GM21381 (cell line): Measurements from ENCODE around the gene NPIPA1.
A peak's percentile ranks its signal among the peaks of the same experiment; 100 is the strongest.
"Not testable (repeated sequence)": the region's sequence is repeated elsewhere in the genome, so short reads cannot be mapped to it uniquely, and the experiment has no call there.

Experiments used
- ATAC-seq: cut with Tn5 transposase; IDR thresholded peaks from one replicate; pipeline ENCODE4 v1.9.1; 2021; ENCODE audit warnings: mild to moderate bottlenecking, moderate library complexity; ENCODE audit not compliant: unreplicated experiment

The NPIPA1 gene

DNA sequence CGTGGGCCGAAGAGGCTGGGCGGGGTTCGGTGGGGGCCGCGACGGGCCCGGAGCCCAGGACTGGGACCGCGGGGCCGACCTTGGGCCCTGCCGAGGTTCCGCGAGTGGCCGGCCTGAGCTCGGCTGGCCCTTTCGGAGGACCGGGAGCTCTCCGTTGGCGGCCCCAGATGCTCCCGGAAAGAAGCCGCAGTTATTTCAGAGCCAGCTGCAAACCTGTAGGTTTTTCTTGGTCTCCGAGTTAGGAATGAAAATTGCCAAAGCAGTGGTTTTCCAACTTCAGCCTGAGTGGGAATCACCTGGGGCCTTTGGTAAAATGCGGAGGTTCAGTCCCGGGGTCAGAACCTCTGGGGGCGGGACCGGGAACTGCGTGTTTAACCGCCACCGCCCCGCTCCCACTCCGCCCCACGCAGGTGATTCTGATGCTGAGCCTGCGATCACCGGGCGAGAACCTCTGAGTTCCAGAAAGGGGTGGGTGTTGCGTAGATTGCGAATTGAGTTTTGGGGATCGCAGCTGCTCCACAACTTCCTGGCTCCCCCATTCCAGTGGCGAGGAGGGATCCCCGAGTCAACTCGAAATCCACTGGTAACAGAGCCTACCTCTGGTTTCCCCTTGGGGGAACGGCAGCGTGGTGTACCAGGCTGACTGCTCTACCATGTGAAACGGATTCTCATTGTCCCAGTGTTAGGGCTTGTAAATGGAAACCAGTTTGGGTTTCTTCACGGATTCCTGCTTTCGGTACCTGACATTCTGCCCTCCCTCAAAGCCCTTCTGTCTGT lies 38.4 kb downstream of the NPIPA1 start:
- peak; percentile 21 for ATAC-seq

DNA sequence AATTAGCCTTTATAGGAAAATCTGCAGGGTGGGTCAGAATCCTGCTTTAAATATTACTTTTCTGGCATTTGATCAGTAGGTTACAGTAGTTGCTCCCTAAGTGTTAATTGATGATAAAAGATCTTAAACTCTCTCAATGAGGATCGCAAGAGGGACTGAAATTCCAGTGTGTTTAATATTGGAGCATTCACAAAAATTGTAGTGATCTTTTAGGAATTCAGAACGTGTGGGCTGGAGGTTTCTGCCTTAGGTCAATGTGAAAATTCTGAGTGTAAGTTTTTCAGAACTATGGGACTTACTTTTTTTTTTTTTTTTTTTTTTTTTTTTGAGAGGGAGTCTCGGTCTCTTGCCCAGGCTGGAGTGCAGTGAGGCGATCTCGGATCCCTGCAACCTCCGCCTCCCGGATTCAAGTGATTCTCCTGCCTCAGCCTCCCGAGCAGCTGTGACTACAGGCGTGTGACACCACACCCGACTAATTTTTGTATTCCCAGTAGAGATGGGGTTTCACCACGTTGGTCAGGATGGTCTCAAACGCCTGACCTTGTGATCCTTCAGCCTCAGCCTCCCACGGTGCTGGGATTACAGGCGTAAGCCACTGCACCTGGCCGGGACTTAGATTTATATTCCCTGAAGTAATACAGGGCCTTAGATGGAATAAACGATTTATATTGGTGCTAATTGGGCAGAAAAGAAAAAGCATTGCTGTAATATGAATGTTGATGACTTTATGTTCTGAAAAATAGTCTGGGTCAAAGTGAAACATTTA lies 39.9 kb downstream of the NPIPA1 start:
- not testable (repeated sequence) for ATAC-seq

DNA sequence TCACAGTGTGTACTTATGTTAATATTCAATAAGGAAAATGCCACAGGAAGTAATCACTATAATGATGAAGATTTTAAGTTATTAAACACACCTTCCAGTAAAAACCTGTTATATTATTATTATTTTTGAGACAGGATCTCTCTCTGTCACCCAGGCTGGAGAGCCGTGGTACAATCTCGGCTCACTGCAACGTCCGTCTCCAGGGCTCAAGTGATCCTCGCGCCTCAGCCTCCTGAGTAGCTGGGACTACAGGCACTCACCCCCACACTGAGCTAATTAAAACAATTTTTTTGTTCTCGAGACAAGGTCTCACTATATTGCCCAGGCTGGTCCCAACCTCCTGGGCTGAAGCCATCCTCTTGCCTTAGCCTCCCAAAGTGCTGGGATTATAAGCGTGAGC lies 41.0 kb downstream of the NPIPA1 start:
- ATAC-seq: not testable (repeated sequence)

DNA sequence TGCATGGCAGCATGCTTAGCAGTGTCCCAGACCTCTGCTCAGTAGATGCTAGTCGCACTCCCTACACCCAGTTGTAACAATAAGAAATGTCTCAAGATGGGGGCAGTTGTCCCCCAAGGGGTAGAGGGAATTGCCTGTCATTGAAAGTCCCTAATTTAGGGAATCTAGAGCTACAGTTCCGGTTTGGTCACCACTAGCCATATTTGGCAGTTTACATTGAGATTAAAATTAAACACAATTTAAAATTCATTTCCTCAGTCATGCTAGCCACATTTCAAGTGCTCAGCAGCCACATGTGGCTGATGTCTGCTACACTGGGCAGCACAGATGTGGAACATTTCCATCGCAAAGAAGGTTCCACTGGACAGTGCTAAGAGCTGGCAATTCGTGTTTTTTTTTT lies 41.7 kb downstream of the NPIPA1 start:
- ATAC-seq: not testable (repeated sequence)

DNA sequence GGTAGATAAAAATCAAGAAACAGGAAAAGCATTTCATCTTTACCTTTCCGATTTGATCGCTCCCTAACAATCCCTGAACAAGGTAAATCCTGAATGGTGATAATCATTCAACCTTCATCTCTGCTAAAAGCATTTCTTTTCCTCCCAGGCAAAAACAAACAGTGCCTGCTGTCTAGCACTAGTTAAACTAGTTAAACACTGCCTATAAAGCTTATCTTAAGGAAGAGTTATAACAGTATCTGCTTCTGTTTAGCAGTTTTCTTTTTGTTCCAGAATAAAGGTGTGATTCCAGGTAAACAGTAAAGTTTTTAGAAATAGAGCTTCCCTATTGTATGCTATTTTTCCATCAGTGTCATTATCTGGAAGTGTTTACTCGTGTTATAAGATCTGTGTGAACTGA lies 44.0 kb downstream of the NPIPA1 start:
- not testable (repeated sequence) for ATAC-seq

DNA sequence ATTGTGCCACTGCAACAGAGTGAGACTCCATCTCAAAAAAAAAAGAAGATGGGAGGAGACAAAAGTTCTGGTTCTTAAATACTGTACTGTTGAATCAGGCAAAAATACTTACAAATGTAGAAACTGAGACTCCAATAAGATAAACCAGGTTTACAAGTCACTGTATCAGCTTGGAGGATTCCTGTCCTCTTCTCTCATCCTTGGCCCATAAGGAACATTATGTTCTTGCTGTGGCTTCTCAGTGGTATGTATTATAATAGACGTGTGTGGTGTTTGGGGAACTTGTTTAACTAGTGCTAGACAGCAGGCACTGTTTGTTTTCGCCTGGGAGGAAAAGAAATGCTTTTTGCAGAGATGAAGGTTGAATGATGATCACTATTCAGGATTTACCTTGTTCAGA lies 45.3 kb downstream of the NPIPA1 start:
- not testable (repeated sequence) for ATAC-seq

DNA sequence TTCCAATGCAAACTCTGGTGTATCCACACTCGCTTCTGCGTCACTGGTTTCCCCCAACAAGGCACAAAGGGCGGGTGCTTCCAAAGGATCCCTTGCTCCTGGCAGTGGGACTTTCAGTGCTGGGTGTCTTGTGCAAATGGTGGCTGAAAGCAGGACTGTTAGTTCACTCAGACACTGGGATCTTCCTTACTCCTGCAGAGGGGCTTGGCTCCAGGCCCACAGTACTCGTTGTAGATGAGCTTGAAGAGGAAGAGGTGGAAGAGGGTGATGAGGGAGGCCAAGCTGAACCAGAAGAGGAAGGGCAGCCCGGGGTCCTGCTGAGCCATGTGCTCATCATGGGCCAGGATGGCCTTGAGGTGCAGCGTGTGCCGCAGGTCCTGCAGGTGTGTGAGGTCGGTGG lies 50.8 kb downstream of the NPIPA1 start:
- not testable (repeated sequence) for ATAC-seq

DNA sequence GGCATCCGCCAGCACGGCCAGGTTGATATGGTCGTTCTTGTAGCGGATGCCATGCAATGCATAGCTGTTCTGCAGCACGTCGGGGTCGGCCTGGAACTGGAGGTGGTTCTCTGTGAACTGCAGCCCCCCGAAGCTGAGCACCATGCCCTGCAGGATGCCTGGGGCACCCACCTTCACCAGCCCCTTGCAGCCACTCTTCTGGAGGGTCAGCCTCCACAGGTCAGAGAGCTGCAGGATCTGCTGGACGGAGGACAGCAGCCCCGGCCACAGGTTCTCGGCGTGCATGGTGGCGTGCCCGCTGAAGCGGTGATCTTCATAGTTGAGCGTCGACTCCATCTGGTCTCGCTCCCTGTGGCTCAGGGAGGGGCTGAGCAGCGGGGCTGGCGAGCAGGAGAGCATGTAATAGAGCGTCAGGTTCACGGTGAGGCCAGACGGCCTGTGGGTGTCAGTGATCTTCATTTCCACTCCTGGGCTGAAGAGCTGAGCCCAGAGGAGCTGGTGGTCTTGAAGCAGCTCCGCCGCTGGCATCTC lies 51.5 kb downstream of the NPIPA1 start:
- ATAC-seq: not testable (repeated sequence)

DNA sequence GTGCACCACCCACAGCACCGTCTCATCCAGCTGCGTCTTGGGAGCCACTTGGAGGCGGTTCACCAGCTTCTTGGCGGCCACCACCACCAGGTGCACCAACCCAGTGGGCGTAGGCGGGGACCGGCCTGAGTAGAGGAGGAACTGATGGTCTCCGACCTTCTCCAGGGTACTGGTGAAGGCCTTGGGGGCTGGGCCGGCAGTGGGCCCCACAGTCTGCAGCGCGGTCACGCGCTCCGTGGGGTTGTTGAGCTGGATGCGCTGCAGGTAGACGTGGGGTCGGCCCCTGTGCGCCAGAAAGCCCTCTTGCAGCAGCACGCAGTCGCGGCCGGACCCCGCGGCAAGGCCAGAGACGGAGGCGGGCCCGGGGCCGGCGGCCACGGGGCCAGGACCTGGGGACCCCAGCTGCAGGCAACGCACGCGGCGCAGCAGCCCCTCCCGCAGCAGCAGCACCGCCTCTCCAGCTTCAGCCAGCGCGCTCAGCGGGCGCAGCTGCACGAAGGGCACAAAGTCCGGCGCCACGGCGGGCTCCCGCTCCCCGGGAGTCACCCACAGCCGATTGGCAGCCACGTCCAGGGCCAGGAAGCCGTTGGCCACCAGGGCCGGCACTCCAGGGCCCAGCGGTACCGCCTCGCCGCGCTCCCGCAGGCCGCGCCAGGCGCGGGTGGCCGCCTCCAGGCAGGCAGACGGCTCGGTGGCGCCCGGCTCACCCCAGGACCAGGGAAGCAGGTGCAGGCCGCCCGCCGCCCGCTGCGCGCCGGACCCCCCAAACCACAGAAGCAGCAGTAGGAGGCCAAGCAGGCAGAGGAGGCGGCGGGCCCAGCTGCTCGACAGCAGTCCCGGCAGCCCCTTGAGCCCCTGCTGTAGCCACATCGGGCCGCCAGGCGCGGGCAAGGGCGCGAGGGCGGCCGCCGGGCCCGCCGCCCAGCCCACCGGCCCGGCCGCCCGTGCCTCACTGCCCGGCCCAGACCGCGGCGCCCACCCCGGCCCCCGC lies 52.3 kb downstream of the NPIPA1 start:
- ATAC-seq: not testable (repeated sequence)

DNA sequence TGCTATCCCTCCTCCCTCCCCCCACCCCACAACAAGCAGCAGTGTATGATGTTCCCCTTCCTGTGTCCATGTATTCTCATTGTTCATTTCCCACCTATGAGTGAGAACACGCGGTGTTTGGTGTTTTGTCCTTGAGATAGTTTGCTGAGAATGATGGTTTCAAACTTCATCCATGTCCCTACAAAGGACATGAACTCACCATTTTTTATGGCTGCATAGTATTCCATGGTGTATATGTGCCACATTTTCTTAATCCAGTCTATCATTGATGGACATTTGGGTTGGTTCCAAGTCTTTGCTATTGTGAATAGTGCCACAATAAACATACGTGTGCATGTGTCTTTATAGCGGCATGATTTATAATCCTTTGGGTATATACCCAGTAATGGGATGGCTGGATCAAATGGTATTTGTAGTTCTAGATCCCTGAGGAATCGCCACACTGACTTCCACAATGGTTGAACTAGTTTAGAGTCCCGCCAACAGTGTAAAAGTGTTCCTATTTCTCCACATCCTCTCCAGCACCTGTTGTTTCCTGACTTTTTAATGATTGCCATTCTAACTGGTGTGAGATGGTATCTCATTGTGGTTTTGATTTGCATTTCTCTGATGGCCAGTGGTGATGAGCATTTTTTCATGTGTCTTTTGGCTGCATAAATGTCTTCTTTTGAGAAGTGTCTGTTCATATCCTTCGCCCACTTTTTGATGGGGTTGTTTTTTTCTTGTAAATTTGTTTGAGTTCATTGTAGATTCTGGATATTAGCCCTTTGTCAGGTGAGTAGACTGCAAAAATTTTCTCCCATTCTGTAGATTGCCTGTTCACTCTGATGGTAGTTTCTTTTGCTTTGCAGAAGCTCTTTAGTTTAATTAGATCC lies 56.3 kb downstream of the NPIPA1 start:
- not testable (repeated sequence) for ATAC-seq

DNA sequence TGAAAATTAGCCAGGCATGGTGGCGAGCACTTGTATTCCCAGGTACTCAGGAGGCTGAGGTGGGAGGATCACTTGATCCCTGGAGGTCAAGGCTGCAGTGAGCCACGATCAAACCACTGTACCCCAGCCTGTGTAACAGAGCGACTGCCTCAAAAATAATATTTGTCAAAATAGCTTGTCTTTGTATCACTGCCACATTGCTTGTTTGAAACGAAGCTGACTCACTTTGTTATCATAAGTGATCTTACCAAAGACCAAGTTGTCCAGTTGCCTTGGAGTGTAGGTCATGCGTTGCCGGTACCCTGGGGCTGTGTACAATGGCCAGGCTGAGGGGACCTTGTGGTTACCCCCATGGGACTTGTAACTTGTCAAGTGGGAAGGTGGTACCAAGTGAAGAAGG lies 59.5 kb downstream of the NPIPA1 start:
- not testable (repeated sequence) for ATAC-seq

DNA sequence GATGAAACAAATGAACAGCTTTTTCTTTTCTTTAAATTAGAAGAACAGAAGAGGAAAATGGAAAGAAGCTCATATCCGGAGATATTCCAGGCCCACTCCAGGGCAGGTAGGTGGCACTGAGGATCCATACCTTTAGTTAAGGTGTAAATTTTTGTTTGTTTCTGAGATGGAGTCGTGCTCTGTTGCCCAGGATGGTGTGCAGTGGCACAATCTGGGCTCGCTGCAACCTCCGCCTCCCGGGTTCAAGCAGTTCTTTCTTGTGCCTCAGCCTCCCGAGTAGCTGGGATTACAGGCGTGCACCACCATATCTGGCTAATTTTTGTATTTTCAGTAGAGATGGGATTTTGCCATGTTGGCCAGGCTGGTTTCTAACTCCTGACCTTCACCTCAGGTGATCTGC lies 61.1 kb downstream of the NPIPA1 start:
- ATAC-seq: not testable (repeated sequence)

DNA sequence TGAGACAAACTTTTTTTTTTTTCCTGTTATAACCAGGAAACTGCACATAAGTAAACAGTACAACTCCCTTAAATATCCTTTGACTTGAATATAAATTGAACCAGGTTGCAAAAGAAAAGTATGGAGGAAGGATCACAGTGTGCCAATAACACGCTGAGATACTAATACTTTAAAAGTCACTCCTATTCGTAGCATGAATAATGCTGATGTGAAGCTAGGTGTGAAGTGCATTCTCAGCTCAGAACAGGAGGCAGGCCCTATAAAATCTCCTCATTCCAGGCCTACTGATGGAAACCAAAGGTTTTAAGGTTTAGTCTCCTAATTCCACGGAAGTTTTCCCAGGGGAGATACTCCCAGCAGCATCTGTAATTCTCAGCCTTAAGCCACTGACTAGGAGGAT lies 62.6 kb downstream of the NPIPA1 start:
- not testable (repeated sequence) for ATAC-seq
